Measurements from ENCODE around the gene TCF19.

The TCF19 gene

GRCh38 chr6:31202259-31203166, 44.1 kb downstream of the TCF19 start:
- no peak for DNase-seq
- H3K36me3 ChIP-seq (ENCODE audit: control insufficient read depth, insufficient read depth, low read length) = peaks cover 3% of the 10 kb centered on the region
- H3K9me3 ChIP-seq (ENCODE audit: control insufficient read depth, low read length) = no peaks in the 10 kb centered on the region
- peaks cover 35% of the 10 kb centered on the region for H3K4me1 ChIP-seq (ENCODE audit: control insufficient read depth, insufficient read depth, low read length, poor library complexity, severe bottlenecking)
- peak overlapping the region; percentile 76 for H3K27ac ChIP-seq (ENCODE audit: insufficient read depth, low read length, poor library complexity, severe bottlenecking)
- H3K27me3 ChIP-seq (replicated peaks; ENCODE audit: control insufficient read depth, insufficient read depth, low read length, poor library complexity, severe bottlenecking) = no peaks in the 10 kb centered on the region
- no peak overlapping the region for H3K4me3 ChIP-seq (ENCODE audit: insufficient read depth, low read depth, low read length, poor library complexity, severe bottlenecking)

GRCh38 chr6:31203345-31203979, 45.1 kb downstream of the TCF19 start:
- Histone ChIP-seq H3K36me3 (ENCODE audit: control insufficient read depth, insufficient read depth, low read length) (peaks cover 3% of the 10 kb centered on the region), H3K4me3 (ENCODE audit: insufficient read depth, low read depth, low read length, poor library complexity, severe bottlenecking) (peak overlapping the region; percentile 66), H3K27ac (ENCODE audit: insufficient read depth, low read length, poor library complexity, severe bottlenecking) (peak overlapping the region; percentile 76), H3K27me3 (replicated peaks; ENCODE audit: control insufficient read depth, insufficient read depth, low read length, poor library complexity, severe bottlenecking) (no peaks in the 10 kb centered on the region), H3K9me3 (ENCODE audit: control insufficient read depth, low read length) (no peaks in the 10 kb centered on the region), H3K4me1 (ENCODE audit: control insufficient read depth, insufficient read depth, low read length, poor library complexity, severe bottlenecking) (peaks cover 35% of the 10 kb centered on the region)
- DNase-seq = peak; percentile 34 to 56 (median 45)

- peak overlapping the region; percentile 76 for H3K27ac ChIP-seq (ENCODE audit: insufficient read depth, low read length, poor library complexity, severe bottlenecking)
- no peak overlapping the region for H3K4me3 ChIP-seq (ENCODE audit: insufficient read depth, low read depth, low read length, poor library complexity, severe bottlenecking)
- H3K27me3 ChIP-seq (replicated peaks; ENCODE audit: control insufficient read depth, insufficient read depth, low read length, poor library complexity, severe bottlenecking) = no peaks in the 10 kb centered on the region
- H3K36me3 ChIP-seq (ENCODE audit: control insufficient read depth, insufficient read depth, low read length) = peaks cover 3% of the 10 kb centered on the region
- DNase-seq = no peak
- peaks cover 31% of the 10 kb centered on the region for H3K4me1 ChIP-seq (ENCODE audit: control insufficient read depth, insufficient read depth, low read length, poor library complexity, severe bottlenecking)
- H3K9me3 ChIP-seq (ENCODE audit: control insufficient read depth, low read length) = no peaks in the 10 kb centered on the region
These were observed 46.4 kb downstream of the TCF19 start for GRCh38 chr6:31204751-31205145.

- H3K27me3 ChIP-seq (replicated peaks; ENCODE audit: control insufficient read depth, insufficient read depth, low read length, poor library complexity, severe bottlenecking) = no peaks in the 10 kb centered on the region
- H3K27ac ChIP-seq (ENCODE audit: insufficient read depth, low read length, poor library complexity, severe bottlenecking) = no peak overlapping the region
- no peak for DNase-seq
- H3K4me3 ChIP-seq (ENCODE audit: insufficient read depth, low read depth, low read length, poor library complexity, severe bottlenecking) = no peak overlapping the region
- peaks cover 3% of the 10 kb centered on the region for H3K36me3 ChIP-seq (ENCODE audit: control insufficient read depth, insufficient read depth, low read length)
- H3K9me3 ChIP-seq (ENCODE audit: control insufficient read depth, low read length) = no peaks in the 10 kb centered on the region
- peaks cover 30% of the 10 kb centered on the region for H3K4me1 ChIP-seq (ENCODE audit: control insufficient read depth, insufficient read depth, low read length, poor library complexity, severe bottlenecking)
These were observed 47.2 kb downstream of the TCF19 start for GRCh38 chr6:31205638-31206037.

- no peaks in the 10 kb centered on the region for H3K36me3 ChIP-seq (ENCODE audit: control insufficient read depth, insufficient read depth, low read length)
- H3K27ac ChIP-seq (ENCODE audit: insufficient read depth, low read length, poor library complexity, severe bottlenecking) = no peak overlapping the region
- H3K27me3 ChIP-seq (replicated peaks; ENCODE audit: control insufficient read depth, insufficient read depth, low read length, poor library complexity, severe bottlenecking) = no peaks in the 10 kb centered on the region
- no peak for DNase-seq
- no peak overlapping the region for H3K4me3 ChIP-seq (ENCODE audit: insufficient read depth, low read depth, low read length, poor library complexity, severe bottlenecking)
- H3K4me1 ChIP-seq (ENCODE audit: control insufficient read depth, insufficient read depth, low read length, poor library complexity, severe bottlenecking) = peaks cover 8% of the 10 kb centered on the region
- H3K9me3 ChIP-seq (ENCODE audit: control insufficient read depth, low read length) = no peaks in the 10 kb centered on the region
These were observed 50.1 kb downstream of the TCF19 start for GRCh38 chr6:31208506-31208905.

- peaks cover 6% of the 10 kb centered on the region for H3K4me1 ChIP-seq (ENCODE audit: control insufficient read depth, insufficient read depth, low read length, poor library complexity, severe bottlenecking)
- H3K9me3 ChIP-seq (ENCODE audit: control insufficient read depth, low read length) = no peaks in the 10 kb centered on the region
- DNase-seq = no peak
- H3K4me3 ChIP-seq (ENCODE audit: insufficient read depth, low read depth, low read length, poor library complexity, severe bottlenecking) = no peak overlapping the region
- no peaks in the 10 kb centered on the region for H3K27me3 ChIP-seq (replicated peaks; ENCODE audit: control insufficient read depth, insufficient read depth, low read length, poor library complexity, severe bottlenecking)
- no peak overlapping the region for H3K27ac ChIP-seq (ENCODE audit: insufficient read depth, low read length, poor library complexity, severe bottlenecking)
- no peaks in the 10 kb centered on the region for H3K36me3 ChIP-seq (ENCODE audit: control insufficient read depth, insufficient read depth, low read length)
These were observed 50.7 kb downstream of the TCF19 start for GRCh38 chr6:31209137-31209536.

- Histone ChIP-seq H3K9me3 (ENCODE audit: control insufficient read depth, low read length) (no peaks in the 10 kb centered on the region), H3K4me1 (ENCODE audit: control insufficient read depth, insufficient read depth, low read length, poor library complexity, severe bottlenecking) (no peaks in the 10 kb centered on the region), H3K27me3 (replicated peaks; ENCODE audit: control insufficient read depth, insufficient read depth, low read length, poor library complexity, severe bottlenecking) (no peaks in the 10 kb centered on the region), H3K4me3 (ENCODE audit: insufficient read depth, low read depth, low read length, poor library complexity, severe bottlenecking) (no peak overlapping the region), H3K27ac (ENCODE audit: insufficient read depth, low read length, poor library complexity, severe bottlenecking) (no peak overlapping the region), H3K36me3 (ENCODE audit: control insufficient read depth, insufficient read depth, low read length) (no peaks in the 10 kb centered on the region)
- no peak for DNase-seq
These were observed 51.7 kb downstream of the TCF19 start for GRCh38 chr6:31210123-31210522.

- Histone ChIP-seq H3K4me1 (ENCODE audit: control insufficient read depth, insufficient read depth, low read length, poor library complexity, severe bottlenecking) (no peaks in the 10 kb centered on the region), H3K9me3 (ENCODE audit: control insufficient read depth, low read length) (peaks cover under 1% of the 10 kb centered on the region), H3K27me3 (replicated peaks; ENCODE audit: control insufficient read depth, insufficient read depth, low read length, poor library complexity, severe bottlenecking) (no peaks in the 10 kb centered on the region), H3K27ac (ENCODE audit: insufficient read depth, low read length, poor library complexity, severe bottlenecking) (no peak overlapping the region), H3K36me3 (ENCODE audit: control insufficient read depth, insufficient read depth, low read length) (no peaks in the 10 kb centered on the region), H3K4me3 (ENCODE audit: insufficient read depth, low read depth, low read length, poor library complexity, severe bottlenecking) (no peak overlapping the region)
- no peak for DNase-seq
These were observed 52.5 kb downstream of the TCF19 start for GRCh38 chr6:31210741-31211532.
